ENCODE data around the gene MGP.

DNA sequence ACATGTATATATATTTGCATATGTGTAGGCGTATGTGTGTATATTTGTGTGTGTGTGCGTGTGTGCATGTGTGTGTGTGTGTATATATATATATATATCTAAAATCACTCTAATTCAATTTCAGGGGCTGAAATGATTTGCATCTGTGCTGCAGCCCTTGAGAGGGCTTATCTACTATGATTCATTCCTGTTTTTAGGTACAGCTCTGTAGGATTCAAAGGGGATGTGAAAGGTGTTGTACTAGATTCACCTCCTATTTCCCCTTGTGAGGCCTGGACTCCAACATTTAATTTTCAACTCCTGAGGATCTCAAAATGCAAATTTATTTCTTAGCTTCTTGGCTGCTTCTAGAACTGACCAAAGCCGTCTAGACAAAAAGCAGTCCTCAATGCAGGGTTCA is 41.6 kb upstream of the MGP start:
- TF ChIP-seq, protein P1, sequence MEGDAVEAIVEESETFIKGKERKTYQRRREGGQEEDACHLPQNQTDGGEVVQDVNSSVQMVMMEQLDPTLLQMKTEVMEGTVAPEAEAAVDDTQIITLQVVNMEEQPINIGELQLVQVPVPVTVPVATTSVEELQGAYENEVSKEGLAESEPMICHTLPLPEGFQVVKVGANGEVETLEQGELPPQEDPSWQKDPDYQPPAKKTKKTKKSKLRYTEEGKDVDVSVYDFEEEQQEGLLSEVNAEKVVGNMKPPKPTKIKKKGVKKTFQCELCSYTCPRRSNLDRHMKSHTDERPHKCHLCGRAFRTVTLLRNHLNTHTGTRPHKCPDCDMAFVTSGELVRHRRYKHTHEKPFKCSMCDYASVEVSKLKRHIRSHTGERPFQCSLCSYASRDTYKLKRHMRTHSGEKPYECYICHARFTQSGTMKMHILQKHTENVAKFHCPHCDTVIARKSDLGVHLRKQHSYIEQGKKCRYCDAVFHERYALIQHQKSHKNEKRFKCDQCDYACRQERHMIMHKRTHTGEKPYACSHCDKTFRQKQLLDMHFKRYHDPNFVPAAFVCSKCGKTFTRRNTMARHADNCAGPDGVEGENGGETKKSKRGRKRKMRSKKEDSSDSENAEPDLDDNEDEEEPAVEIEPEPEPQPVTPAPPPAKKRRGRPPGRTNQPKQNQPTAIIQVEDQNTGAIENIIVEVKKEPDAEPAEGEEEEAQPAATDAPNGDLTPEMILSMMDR (IDR thresholded peaks at IDR 0.05) = no peak
- TF ChIP-seq POLR2AphosphoS5 (IDR thresholded peaks at IDR 0.05; ENCODE audit: low read depth, low read length) (no peak), SIN3A (IDR thresholded peaks at IDR 0.05; ENCODE audit: borderline replicate concordance, insufficient read depth, low read depth, low read length) (no peak)
- TF ChIP-seq, protein P2, sequence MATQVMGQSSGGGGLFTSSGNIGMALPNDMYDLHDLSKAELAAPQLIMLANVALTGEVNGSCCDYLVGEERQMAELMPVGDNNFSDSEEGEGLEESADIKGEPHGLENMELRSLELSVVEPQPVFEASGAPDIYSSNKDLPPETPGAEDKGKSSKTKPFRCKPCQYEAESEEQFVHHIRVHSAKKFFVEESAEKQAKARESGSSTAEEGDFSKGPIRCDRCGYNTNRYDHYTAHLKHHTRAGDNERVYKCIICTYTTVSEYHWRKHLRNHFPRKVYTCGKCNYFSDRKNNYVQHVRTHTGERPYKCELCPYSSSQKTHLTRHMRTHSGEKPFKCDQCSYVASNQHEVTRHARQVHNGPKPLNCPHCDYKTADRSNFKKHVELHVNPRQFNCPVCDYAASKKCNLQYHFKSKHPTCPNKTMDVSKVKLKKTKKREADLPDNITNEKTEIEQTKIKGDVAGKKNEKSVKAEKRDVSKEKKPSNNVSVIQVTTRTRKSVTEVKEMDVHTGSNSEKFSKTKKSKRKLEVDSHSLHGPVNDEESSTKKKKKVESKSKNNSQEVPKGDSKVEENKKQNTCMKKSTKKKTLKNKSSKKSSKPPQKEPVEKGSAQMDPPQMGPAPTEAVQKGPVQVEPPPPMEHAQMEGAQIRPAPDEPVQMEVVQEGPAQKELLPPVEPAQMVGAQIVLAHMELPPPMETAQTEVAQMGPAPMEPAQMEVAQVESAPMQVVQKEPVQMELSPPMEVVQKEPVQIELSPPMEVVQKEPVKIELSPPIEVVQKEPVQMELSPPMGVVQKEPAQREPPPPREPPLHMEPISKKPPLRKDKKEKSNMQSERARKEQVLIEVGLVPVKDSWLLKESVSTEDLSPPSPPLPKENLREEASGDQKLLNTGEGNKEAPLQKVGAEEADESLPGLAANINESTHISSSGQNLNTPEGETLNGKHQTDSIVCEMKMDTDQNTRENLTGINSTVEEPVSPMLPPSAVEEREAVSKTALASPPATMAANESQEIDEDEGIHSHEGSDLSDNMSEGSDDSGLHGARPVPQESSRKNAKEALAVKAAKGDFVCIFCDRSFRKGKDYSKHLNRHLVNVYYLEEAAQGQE (IDR thresholded peaks at IDR 0.05; ENCODE audit: insufficient read depth in 1 of 2, low read depth in 2 of 2, low read length in 1 of 2) = no peak

Measured in Panc1 (cell line).